ENCODE results near the gene DDRGK1. TPM values are rescaled to one million over a fixed set of nuclear protein-coding genes. Genes with fewer than 3 reads are reported as not detected.

DDRGK1 gene
- total RNA-seq, 1 experiment from 2014 or later: 65.5 TPM

GRCh38 chr20:3164763-3165410 lies 39.6 kb downstream of the DDRGK1 start:
- ATAC-seq (no peak), DNase-seq (ENCODE audit: low read depth, low spot score) (no peak)
- in situ Hi-C loops (cut with HindIII; ENCODE audit: low pct_unique_long_range_greater_than_20kb, low sequenced_read_pairs) (no loop called here), intact Hi-C loops (cut with micrococcal nuclease; ENCODE audit: unreplicated experiment) (no loop called here)
- no peaks in the 10 kb centered on the region for H3K27me3 ChIP-seq (ENCODE audit: control insufficient read depth, insufficient read depth, low read length)
- H3K9me3 ChIP-seq (ENCODE audit: control insufficient read depth, insufficient read depth, low read depth, low read length): no peaks in the 10 kb centered on the region
- ChIA-PET POLR2A (no interaction called here), CTCF (no interaction called here)
- TF ChIP-seq POLR2AphosphoS5 (IDR thresholded peaks at IDR 0.05; ENCODE audit: low read depth, low read length) (no peak), REST (IDR thresholded peaks at IDR 0.05; ENCODE audit: insufficient read depth in 1 of 2, low read depth in 2 of 2, low read length in 1 of 2) (no peak), SIN3A (IDR thresholded peaks at IDR 0.05; ENCODE audit: borderline replicate concordance, insufficient read depth, low read depth, low read length) (no peak), TCF7L2 (IDR thresholded peaks at IDR 0.05; ENCODE audit: low read depth, low read length) (no peak)
- TF ChIP-seq, protein P1, sequence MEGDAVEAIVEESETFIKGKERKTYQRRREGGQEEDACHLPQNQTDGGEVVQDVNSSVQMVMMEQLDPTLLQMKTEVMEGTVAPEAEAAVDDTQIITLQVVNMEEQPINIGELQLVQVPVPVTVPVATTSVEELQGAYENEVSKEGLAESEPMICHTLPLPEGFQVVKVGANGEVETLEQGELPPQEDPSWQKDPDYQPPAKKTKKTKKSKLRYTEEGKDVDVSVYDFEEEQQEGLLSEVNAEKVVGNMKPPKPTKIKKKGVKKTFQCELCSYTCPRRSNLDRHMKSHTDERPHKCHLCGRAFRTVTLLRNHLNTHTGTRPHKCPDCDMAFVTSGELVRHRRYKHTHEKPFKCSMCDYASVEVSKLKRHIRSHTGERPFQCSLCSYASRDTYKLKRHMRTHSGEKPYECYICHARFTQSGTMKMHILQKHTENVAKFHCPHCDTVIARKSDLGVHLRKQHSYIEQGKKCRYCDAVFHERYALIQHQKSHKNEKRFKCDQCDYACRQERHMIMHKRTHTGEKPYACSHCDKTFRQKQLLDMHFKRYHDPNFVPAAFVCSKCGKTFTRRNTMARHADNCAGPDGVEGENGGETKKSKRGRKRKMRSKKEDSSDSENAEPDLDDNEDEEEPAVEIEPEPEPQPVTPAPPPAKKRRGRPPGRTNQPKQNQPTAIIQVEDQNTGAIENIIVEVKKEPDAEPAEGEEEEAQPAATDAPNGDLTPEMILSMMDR (IDR thresholded peaks at IDR 0.05): no peak
- H3K4me1 ChIP-seq (ENCODE audit: control insufficient read depth, insufficient read depth, low read length): 0 out of 2 replicates have a peak, but pooled peaks cover 2% of the 10 kb centered on the region
- no peak overlapping the region for H3K27ac ChIP-seq (ENCODE audit: low read length)
- H3K4me3 ChIP-seq (ENCODE audit: low read depth in 2 of 2, low read length in 2 of 2): no peak overlapping the region
- no peaks in the 10 kb centered on the region for H3K36me3 ChIP-seq (ENCODE audit: control insufficient read depth, insufficient read depth, low read length)
- no TSS peak for BruUV-seq (replicated peaks)

DNA sequence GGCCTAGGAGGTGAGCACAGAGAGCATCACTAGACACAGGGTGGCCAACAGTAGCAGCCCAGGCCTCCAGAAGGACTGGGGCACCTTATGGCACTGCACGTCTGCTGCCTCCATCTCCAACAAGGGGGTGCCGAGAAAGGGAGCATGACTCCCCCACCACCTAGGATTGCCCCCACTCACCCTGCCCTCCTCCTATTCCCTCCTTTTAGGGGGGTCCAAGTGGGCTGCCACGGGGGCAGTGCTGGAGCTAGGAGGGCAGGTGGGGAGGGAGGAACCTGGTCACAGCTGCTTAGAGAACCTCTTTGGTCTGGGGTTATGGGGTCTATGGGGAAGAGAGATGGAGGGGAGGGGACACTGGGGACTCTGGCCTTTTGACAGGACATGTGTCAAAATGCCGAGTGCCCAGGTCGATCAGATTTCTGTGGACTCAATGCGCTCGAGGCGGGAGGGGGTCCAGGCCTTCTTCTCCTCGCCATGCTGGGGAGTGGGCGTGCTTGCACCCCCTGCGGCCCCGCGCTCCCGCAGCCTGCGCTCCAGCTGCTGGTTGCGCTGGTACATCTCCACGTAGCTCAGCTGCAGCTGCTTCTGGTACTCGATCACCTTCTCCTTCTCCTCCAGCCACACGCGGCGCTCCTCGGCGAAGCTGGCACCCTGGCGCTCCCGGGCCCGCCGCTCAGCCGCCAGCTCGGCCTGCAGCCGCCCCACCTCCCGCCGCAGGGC lies 40.3 kb downstream of the DDRGK1 start:
- POLR2A ChIA-PET: no interaction called here
- TF ChIP-seq TCF7L2 (IDR thresholded peaks at IDR 0.05; ENCODE audit: low read depth, low read length) (no peak), POLR2AphosphoS5 (IDR thresholded peaks at IDR 0.05; ENCODE audit: low read depth, low read length) (no peak), REST (IDR thresholded peaks at IDR 0.05; ENCODE audit: insufficient read depth in 1 of 2, low read depth in 2 of 2, low read length in 1 of 2) (no peak), SIN3A (IDR thresholded peaks at IDR 0.05; ENCODE audit: borderline replicate concordance, insufficient read depth, low read depth, low read length) (no peak)
- TF ChIP-seq, protein P1 (IDR thresholded peaks at IDR 0.05): no peak
- DNase-seq (ENCODE audit: low read depth, low spot score) (no peak), ATAC-seq (no peak)
- H3K4me3 ChIP-seq (ENCODE audit: low read depth in 2 of 2, low read length in 2 of 2): no peak overlapping the region
- no TSS peak for BruUV-seq (replicated peaks)
- intact Hi-C loops (cut with micrococcal nuclease; ENCODE audit: unreplicated experiment) (no loop called here), in situ Hi-C loops (cut with HindIII; ENCODE audit: low pct_unique_long_range_greater_than_20kb, low sequenced_read_pairs) (no loop called here)
- CTCF ChIA-PET: no interaction called here
- H3K9me3 ChIP-seq (ENCODE audit: control insufficient read depth, insufficient read depth, low read depth, low read length): no peaks in the 10 kb centered on the region
- no peaks in the 10 kb centered on the region for H3K27me3 ChIP-seq (ENCODE audit: control insufficient read depth, insufficient read depth, low read length)
- H3K4me1 ChIP-seq (ENCODE audit: control insufficient read depth, insufficient read depth, low read length): 0 out of 2 replicates have a peak, but pooled peaks cover 2% of the 10 kb centered on the region
- H3K36me3 ChIP-seq (ENCODE audit: control insufficient read depth, insufficient read depth, low read length): peaks cover 3% of the 10 kb centered on the region; the same call in 1 of the 2 replicates
- H3K27ac ChIP-seq (ENCODE audit: low read length): no peak overlapping the region
